WERI-Rb-1 (cell line): ENCODE results near the gene ACTRT2.

Experiments
- DNase-seq: peaks from one replicate; pipeline ENCODE4 v3.0.0-alpha.2; 2020
- H3K27ac ChIP-seq: fragments of 250-450 bp; sonication (Bioruptor Pico); 2 replicates; pipeline ENCODE4 v1.5.1; 2020; ENCODE audit warnings: mild to moderate bottlenecking, moderate library complexity
- H3K27me3 ChIP-seq: fragments of 250-450 bp; sonication (Bioruptor Pico); 2 replicates; pipeline ENCODE4 v1.5.1; 2021; ENCODE audit warnings: mild to moderate bottlenecking, low read depth, moderate library complexity; ENCODE audit not compliant: insufficient read depth, severe bottlenecking
- H3K36me3 ChIP-seq: fragments of 250-450 bp; sonication (Bioruptor Pico); 2 replicates; pipeline ENCODE4 v1.5.1; 2020; ENCODE audit warnings: mild to moderate bottlenecking, moderate library complexity
- H3K4me3 ChIP-seq: 2 replicates; pipeline ENCODE4 v1.5.1; 2011; ENCODE audit warnings: low read depth, mild to moderate bottlenecking, control low read depth, low read length
- H3K9me3 ChIP-seq: fragments of 250-450 bp; sonication (Bioruptor Pico); 2 replicates; pipeline ENCODE4 v1.5.1; 2021; ENCODE audit warnings: mild to moderate bottlenecking, moderate library complexity; ENCODE audit not compliant: severe bottlenecking
- TF ChIP-seq, protein P1 (sequence below): IDR thresholded peaks from 2 replicates; pipeline ENCODE4 v1.5.1; 2011; ENCODE audit warnings: low read depth, mild to moderate bottlenecking, control low read depth, inconsistent platforms, low read length

Gene ACTRT2

DNA sequence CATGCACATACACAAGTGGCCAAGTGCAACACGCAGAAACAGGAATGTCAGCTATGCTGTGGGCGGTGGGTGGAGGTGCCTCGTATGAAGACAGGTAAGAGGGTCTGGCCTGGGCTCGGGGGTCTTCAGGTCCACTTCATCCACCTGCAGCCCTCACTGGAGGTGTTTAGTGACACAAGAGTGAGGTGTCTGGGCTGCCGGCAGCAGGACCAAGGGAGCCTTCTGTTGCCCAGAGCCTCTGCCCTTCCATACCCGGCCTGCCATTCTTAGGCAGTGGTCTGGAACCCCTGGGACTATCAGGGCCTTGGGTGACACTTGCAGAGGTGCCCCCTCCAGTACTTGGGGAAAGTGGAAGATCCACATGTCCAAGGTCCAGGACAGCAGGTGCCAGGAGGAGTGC lies 21.7 kb upstream of the ACTRT2 start:
- Histone ChIP-seq H3K4me3 (no peak overlapping the region), H3K27me3 (peaks cover 63% of the 10 kb centered on the region), H3K9me3 (peaks cover 4% of the 10 kb centered on the region), H3K27ac (no peak overlapping the region), H3K36me3 (no peaks in the 10 kb centered on the region)
- TF ChIP-seq, protein P1, sequence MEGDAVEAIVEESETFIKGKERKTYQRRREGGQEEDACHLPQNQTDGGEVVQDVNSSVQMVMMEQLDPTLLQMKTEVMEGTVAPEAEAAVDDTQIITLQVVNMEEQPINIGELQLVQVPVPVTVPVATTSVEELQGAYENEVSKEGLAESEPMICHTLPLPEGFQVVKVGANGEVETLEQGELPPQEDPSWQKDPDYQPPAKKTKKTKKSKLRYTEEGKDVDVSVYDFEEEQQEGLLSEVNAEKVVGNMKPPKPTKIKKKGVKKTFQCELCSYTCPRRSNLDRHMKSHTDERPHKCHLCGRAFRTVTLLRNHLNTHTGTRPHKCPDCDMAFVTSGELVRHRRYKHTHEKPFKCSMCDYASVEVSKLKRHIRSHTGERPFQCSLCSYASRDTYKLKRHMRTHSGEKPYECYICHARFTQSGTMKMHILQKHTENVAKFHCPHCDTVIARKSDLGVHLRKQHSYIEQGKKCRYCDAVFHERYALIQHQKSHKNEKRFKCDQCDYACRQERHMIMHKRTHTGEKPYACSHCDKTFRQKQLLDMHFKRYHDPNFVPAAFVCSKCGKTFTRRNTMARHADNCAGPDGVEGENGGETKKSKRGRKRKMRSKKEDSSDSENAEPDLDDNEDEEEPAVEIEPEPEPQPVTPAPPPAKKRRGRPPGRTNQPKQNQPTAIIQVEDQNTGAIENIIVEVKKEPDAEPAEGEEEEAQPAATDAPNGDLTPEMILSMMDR = no peak
- no peak for DNase-seq

DNA sequence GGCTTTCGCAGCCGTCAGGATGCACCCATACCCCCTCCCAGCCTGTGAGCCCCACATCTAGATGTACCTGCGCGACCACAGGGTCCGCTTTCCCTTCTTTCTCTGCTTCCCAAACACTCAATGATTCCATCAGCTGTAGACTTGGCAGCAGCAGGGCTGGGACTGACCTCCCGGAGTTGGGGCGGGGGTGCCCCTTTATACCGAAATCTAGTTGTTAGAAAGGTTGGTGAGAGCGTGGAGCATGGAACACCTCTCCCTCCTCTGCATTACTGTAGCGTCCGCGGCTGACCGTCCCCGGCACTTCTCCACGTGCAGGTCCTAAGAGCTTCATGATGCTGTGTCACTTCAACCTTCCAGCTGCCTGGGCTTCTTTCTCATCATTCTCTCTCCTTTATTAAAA lies 21.1 kb upstream of the ACTRT2 start:
- peaks cover 69% of the 10 kb centered on the region for H3K27me3 ChIP-seq

DNA sequence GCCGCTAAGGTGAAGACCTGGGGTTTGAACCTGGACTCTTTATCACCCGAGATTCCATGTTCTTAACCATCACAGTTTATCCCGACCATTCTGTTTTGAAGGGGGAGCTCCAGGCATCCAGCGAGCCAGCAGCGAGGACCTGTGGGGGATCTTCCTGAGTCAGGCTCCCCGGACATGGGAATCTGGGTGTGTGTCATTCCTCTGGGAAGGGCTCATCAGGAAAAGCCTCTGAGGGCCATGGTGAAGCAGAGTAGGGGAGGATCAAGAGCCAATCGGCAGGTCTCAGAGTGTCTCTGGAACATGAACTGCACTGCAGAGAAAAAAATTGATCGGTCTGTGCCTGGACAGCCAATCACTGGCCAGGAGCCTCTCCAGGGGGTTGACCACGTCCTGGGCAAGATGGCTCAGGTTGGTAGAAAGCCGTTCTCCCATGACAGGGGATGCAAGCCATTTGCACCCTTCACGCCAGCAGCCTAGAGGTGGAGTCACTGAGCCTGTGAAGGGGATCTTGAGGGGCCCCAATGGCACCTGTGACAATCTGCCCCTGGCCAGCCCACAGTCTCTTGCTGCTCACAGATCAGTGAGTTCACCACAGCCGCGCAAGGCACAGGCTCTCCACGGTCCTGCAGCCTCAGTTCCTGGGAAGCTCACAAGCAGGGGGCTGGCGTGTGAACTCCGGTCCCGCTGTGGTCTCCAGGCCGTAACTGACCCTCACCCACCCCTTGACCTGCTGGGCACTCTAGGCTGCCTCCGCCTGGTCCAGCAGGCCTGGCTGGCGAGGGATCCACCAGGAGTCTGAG lies 20.4 kb upstream of the ACTRT2 start:
- H3K4me3 ChIP-seq = no peak overlapping the region
- TF ChIP-seq, protein P1 = no peak
- no peak for DNase-seq
- H3K36me3 ChIP-seq = no peaks in the 10 kb centered on the region
- H3K9me3 ChIP-seq = peaks cover 3% of the 10 kb centered on the region
- H3K27me3 ChIP-seq = peaks cover 72% of the 10 kb centered on the region
- no peak overlapping the region for H3K27ac ChIP-seq

More for the DNA sequence above, 21.1 kb upstream of the ACTRT2 start:
- Histone ChIP-seq H3K4me3 (no peak overlapping the region), H3K27ac (no peak overlapping the region), H3K36me3 (no peaks in the 10 kb centered on the region), H3K9me3 (peaks cover 2% of the 10 kb centered on the region)
- DNase-seq = no peak
- TF ChIP-seq, protein P1 = no peak

DNA sequence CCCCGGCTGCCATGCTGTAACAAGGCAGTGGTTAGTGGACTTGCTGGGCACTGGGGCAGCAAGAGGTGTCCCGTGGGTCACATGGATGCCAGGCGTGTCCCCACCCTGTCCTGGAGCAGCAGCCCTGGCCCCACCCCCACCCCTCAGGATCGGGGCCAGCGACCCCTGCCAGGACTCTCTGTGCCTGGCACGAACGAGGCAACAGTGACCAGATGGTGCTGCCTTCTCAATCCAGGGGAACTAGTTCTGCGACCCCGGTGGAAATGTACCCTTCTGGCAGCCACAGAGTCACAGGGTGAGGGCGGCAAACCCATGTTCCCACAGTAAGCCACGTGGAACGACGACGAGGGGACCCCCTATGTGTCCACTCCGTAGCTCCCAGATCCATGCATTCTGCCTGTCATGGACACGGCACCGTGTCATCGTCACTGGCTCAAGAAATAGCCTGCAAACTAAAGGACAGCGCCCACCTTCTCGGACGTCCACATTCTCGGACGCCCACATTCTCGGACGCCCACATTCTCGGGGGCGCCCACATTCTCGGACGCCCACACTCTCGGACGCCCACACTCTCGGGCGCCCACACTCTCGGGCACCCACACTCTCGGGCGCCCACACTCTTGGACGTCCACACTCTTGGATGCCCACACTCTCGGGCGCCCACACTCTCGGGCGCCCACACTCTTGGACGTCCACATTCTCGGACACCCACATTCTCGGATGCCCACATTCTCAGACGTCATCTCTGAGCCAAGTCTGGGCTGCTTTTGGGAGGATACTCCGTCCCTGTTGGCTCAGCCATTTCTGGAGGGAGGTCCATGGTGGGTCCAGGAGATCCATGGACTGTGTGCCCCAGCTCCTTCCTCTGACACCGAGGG lies 19.6 kb upstream of the ACTRT2 start:
- no peak for DNase-seq
- H3K9me3 ChIP-seq = peaks cover 9% of the 10 kb centered on the region
- TF ChIP-seq, protein P1 = no peak

DNA sequence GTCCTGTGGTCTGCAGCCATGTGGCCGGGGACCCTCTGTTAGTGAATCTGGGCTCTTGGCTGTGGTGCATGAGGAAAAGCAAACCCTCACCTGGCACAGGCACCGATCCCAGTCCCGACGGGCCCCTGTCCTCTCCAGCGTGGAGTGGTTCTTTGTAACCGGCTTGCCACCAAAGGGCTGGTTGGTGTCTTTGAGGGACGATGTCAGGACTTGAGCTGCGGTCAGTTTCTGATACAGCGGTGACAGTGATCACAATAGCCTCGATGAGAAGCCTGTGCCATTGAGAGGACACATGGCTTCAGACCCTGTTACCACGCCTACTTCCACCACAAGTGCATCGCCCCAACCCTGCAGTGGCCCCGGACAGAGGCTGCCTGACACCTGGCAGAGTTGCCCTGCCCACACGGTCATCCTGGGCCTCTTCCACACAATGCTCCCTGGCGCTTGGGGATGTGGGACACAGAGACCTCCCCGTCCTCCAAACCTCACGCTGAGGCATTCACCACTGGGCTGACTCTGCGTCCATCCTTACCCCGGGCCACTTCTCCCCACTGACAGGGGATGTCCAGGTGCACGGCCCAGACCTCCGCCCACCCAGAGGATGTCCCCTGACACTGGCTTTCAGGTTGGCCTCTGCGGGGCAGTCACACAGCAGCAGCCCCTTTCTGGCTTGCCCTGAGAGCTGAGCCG lies 18.8 kb upstream of the ACTRT2 start:
- H3K9me3 ChIP-seq = peaks cover 14% of the 10 kb centered on the region
- no peak overlapping the region for H3K4me3 ChIP-seq
- H3K36me3 ChIP-seq = no peaks in the 10 kb centered on the region
- peaks cover 77% of the 10 kb centered on the region for H3K27me3 ChIP-seq
- DNase-seq = no peak
- H3K27ac ChIP-seq = no peak overlapping the region
- TF ChIP-seq, protein P1 = no peak

More for the DNA sequence above, 19.6 kb upstream of the ACTRT2 start:
- H3K27me3 ChIP-seq = peaks cover 77% of the 10 kb centered on the region
- no peak overlapping the region for H3K4me3 ChIP-seq
- H3K27ac ChIP-seq = no peak overlapping the region
- no peaks in the 10 kb centered on the region for H3K36me3 ChIP-seq
